COLO829 (cell line): ENCODE data around the gene CD180.
A peak's percentile ranks its signal among the peaks of the same experiment; 100 is the strongest.

Experiments
- DNase-seq: peaks from one replicate; pipeline ENCODE4 v3.0.0; 2012; ENCODE audit warnings: low spot score

The CD180 gene

GRCh38 chr5:67211926-67212325, 15.3 kb upstream of the CD180 start:
- DNase-seq = no peak

GRCh38 chr5:67209141-67209771, 12.7 kb upstream of the CD180 start:
- DNase-seq = peak; percentile 63

- no peak for DNase-seq
Measured at GRCh38 chr5:67208403-67208802, 11.8 kb upstream of the CD180 start.

GRCh38 chr5:67206929-67207328, 10.3 kb upstream of the CD180 start:
- no peak for DNase-seq

- no peak for DNase-seq
Measured at GRCh38 chr5:67206461-67206860, 9.9 kb upstream of the CD180 start.

- DNase-seq = no peak
Measured at GRCh38 chr5:67205981-67206380, 9.4 kb upstream of the CD180 start.

- DNase-seq = no peak
Measured at GRCh38 chr5:67204821-67205220, 8.2 kb upstream of the CD180 start.

GRCh38 chr5:67203701-67204074, 7.1 kb upstream of the CD180 start:
- DNase-seq = no peak

- no peak for DNase-seq
Measured at GRCh38 chr5:67202828-67203227, 6.2 kb upstream of the CD180 start.

GRCh38 chr5:67201897-67202549, 5.4 kb upstream of the CD180 start:
- no peak for DNase-seq

GRCh38 chr5:67200809-67201562, 4.4 kb upstream of the CD180 start:
- no peak for DNase-seq

GRCh38 chr5:67199859-67200258, 3.3 kb upstream of the CD180 start:
- no peak for DNase-seq

GRCh38 chr5:67198917-67199316, 2.3 kb upstream of the CD180 start:
- no peak for DNase-seq

- no peak for DNase-seq
Measured at GRCh38 chr5:67197536-67197935, 937 bp upstream of the CD180 start.

- DNase-seq = no peak
Measured at GRCh38 chr5:67195406-67196275, 958 bp downstream of the CD180 start.

GRCh38 chr5:67194166-67194565, 2.4 kb downstream of the CD180 start:
- DNase-seq = no peak

- DNase-seq = no peak
Measured at GRCh38 chr5:67193439-67193807, 3.2 kb downstream of the CD180 start.

GRCh38 chr5:67192719-67193438, 3.7 kb downstream of the CD180 start:
- DNase-seq = no peak

- DNase-seq = no peak
Measured at GRCh38 chr5:67190861-67191260, 5.7 kb downstream of the CD180 start.

- no peak for DNase-seq
Measured at GRCh38 chr5:67190410-67190809, 6.2 kb downstream of the CD180 start.

GRCh38 chr5:67189931-67190330, 6.7 kb downstream of the CD180 start:
- DNase-seq = no peak

GRCh38 chr5:67189079-67189354, 7.6 kb downstream of the CD180 start:
- no peak for DNase-seq
